22Rv1 (cell line): ENCODE results near the gene PIGZ.

Experiments used
- ZFX ChIP-seq: fragments of 450-650 bp; IDR thresholded peaks from 2 replicates; pipeline ENCODE4 v1.6.1; 2017; ENCODE audit warnings: antibody characterized with exemption, borderline replicate concordance
- TF ChIP-seq, protein P1 (sequence below): fragments of 450-650 bp; IDR thresholded peaks from 2 replicates; pipeline ENCODE4 v1.5.1; 2017; ENCODE audit warnings: mild to moderate bottlenecking

DNA sequence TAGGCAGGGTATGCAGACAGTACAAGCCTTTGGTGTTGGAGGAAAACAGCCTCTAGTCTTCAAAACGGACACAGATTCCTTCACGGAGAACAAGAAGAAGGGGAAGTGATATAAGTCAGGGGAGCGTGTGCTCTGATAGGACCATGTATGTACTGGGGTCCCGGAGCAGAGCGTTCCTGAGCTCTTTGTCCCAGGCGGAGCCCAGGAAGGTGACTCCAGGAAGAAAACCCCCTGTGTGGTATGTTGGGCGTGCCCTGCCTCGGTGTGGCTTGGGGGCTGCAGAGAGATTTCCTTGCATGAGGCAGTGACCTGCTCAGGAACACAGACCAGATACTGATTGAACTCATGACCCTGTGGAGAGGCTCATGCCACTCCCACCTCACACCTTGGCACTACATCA lies 39.3 kb upstream of the PIGZ start:
- TF ChIP-seq, protein P1, sequence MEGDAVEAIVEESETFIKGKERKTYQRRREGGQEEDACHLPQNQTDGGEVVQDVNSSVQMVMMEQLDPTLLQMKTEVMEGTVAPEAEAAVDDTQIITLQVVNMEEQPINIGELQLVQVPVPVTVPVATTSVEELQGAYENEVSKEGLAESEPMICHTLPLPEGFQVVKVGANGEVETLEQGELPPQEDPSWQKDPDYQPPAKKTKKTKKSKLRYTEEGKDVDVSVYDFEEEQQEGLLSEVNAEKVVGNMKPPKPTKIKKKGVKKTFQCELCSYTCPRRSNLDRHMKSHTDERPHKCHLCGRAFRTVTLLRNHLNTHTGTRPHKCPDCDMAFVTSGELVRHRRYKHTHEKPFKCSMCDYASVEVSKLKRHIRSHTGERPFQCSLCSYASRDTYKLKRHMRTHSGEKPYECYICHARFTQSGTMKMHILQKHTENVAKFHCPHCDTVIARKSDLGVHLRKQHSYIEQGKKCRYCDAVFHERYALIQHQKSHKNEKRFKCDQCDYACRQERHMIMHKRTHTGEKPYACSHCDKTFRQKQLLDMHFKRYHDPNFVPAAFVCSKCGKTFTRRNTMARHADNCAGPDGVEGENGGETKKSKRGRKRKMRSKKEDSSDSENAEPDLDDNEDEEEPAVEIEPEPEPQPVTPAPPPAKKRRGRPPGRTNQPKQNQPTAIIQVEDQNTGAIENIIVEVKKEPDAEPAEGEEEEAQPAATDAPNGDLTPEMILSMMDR: no peak
- TF ChIP-seq ZFX: no peak
